Measurements from ENCODE around the gene WDR72. TPM values are rescaled to one million over a fixed set of nuclear protein-coding genes. Genes with fewer than 3 reads are reported as not detected.

Gene WDR72
- polyA plus RNA-seq, 1 experiment: not detected

DNA sequence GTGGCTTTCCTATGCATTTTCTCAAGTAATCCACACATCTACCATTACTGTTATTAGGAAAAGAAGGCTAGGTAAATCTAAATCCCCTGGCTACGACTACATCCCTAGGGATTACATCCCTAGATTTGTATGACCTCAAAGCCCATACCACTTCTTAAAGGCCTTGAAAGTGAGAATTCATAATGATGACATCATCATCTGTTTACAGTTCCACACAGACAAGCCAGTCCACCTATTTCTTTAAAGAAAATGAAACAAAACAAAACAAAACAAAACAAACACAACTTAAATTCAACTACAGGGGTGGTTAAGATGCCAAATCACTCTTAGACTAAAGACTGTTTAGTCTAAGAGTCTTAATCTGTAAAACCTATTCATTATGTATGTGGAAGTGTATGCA lies 5.7 kb downstream of the WDR72 start:
- no peak for DNase-seq (ENCODE audit: low read depth)
- no peaks in the 10 kb centered on the region for H3K27me3 ChIP-seq (ENCODE audit: control insufficient read depth, insufficient read depth, low read length)
- CTCF ChIA-PET: no interaction called here
- POLR2A ChIA-PET: no interaction called here
- TF ChIP-seq CTCF (IDR thresholded peaks at IDR 0.05; ENCODE audit: insufficient read depth, low read depth, low read length): no peak
- no peak overlapping the region for H3K4me3 ChIP-seq (ENCODE audit: low read depth, low read length)
- H3K36me3 ChIP-seq (ENCODE audit: control insufficient read depth, insufficient read depth, low read length): no peaks in the 10 kb centered on the region

DNA sequence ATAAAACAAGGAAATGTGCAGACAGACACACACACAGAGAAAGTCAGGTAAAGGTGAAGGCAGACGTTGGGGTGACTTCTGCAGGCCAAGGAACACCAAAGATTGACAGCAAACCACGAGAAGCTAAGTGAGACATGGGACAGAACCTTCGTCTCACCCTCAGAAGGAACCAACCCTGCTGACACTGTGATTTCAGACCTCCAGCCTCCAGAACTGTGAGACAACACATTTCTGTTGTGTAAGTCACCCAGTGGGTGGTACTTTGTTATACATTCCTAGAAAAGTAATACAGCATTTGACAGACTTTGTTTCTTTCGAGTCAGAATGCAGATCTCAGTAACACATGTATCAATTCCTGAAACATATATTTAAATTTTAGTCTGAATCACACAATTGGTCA lies 7.1 kb downstream of the WDR72 start:
- DNase-seq (ENCODE audit: low read depth): no peak
- CTCF ChIA-PET: no interaction called here
- POLR2A ChIA-PET: no interaction called here
- TF ChIP-seq CTCF (IDR thresholded peaks at IDR 0.05; ENCODE audit: insufficient read depth, low read depth, low read length): no peak
- Histone ChIP-seq H3K27me3 (ENCODE audit: control insufficient read depth, insufficient read depth, low read length) (no peaks in the 10 kb centered on the region), H3K4me3 (ENCODE audit: low read depth, low read length) (no peak overlapping the region), H3K36me3 (ENCODE audit: control insufficient read depth, insufficient read depth, low read length) (no peaks in the 10 kb centered on the region)

- no peak for DNase-seq (ENCODE audit: low read depth)
- TF ChIP-seq CTCF (IDR thresholded peaks at IDR 0.05; ENCODE audit: insufficient read depth, low read depth, low read length): no peak
- POLR2A ChIA-PET: no interaction called here
- no peaks in the 10 kb centered on the region for H3K36me3 ChIP-seq (ENCODE audit: control insufficient read depth, insufficient read depth, low read length)
- no peaks in the 10 kb centered on the region for H3K27me3 ChIP-seq (ENCODE audit: control insufficient read depth, insufficient read depth, low read length)
- H3K4me3 ChIP-seq (ENCODE audit: low read depth, low read length): no peak overlapping the region
- CTCF ChIA-PET: no interaction called here
Measured at GRCh38 chr15:53747501-53748068, 11.9 kb downstream of the WDR72 start.

- no peak for TF ChIP-seq CTCF (IDR thresholded peaks at IDR 0.05; ENCODE audit: insufficient read depth, low read depth, low read length)
- ChIA-PET CTCF (no interaction called here), POLR2A (no interaction called here)
- Histone ChIP-seq H3K27me3 (ENCODE audit: control insufficient read depth, insufficient read depth, low read length) (no peaks in the 10 kb centered on the region), H3K36me3 (ENCODE audit: control insufficient read depth, insufficient read depth, low read length) (no peaks in the 10 kb centered on the region), H3K4me3 (ENCODE audit: low read depth, low read length) (no peak overlapping the region)
- DNase-seq (ENCODE audit: low read depth): no peak
Measured at GRCh38 chr15:53746101-53746500, 13.4 kb downstream of the WDR72 start.

DNA sequence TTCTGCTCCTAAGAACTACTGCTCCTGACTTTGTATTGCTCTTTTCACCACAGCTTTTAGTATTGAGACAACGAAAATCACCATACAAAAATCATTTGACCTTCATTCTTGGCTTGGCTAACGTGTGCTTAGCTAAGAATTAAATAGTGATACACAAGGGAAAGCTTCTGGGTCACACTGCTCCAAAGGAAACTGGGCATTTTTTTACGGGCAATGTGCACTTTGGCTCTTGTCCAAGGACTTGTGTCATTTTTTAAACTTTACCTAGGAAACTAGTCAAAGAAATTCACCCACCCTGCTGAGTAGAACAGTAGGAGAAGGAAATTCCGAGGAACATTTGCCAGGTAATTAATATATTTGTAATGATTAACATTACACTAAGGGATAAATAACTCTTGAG lies 19.8 kb downstream of the WDR72 start:
- POLR2A ChIA-PET: no interaction called here
- no peaks in the 10 kb centered on the region for H3K27me3 ChIP-seq (ENCODE audit: control insufficient read depth, insufficient read depth, low read length)
- no peaks in the 10 kb centered on the region for H3K36me3 ChIP-seq (ENCODE audit: control insufficient read depth, insufficient read depth, low read length)
- no peak overlapping the region for H3K4me3 ChIP-seq (ENCODE audit: low read depth, low read length)
- CTCF ChIA-PET: no interaction called here
- no peak for DNase-seq (ENCODE audit: low read depth)
- no peak for TF ChIP-seq CTCF (IDR thresholded peaks at IDR 0.05; ENCODE audit: insufficient read depth, low read depth, low read length)
